Brain microvascular endothelial cell (primary cell): ENCODE results near the gene NXN.
"Not testable (repeated sequence)": the region's sequence is repeated elsewhere in the genome, so short reads cannot be mapped to it uniquely, and the experiment has no call there.

Source experiments
- DNase-seq: peaks from one replicate; pipeline ENCODE4 v3.0.0-alpha.2; 2020
- H3K27ac ChIP-seq: fragments of 250-450 bp; sonication (Bioruptor Pico); 2 replicates; pipeline ENCODE4 v1.5.1; 2020; ENCODE audit warnings: mild to moderate bottlenecking, moderate library complexity
- H3K27me3 ChIP-seq: fragments of 250-450 bp; sonication (Bioruptor Pico); replicated peaks from 2 replicates; pipeline ENCODE4 v1.5.1; 2020; ENCODE audit warnings: mild to moderate bottlenecking
- H3K36me3 ChIP-seq: fragments of 250-450 bp; sonication (Bioruptor Pico); replicated peaks from 2 replicates; pipeline ENCODE4 v1.5.1; 2020; ENCODE audit warnings: mild to moderate bottlenecking
- H3K4me3 ChIP-seq: 2 replicates; pipeline ENCODE4 v1.5.1; 2011; ENCODE audit warnings: low read depth, mild to moderate bottlenecking, control low read depth, low read length, moderate library complexity
- in situ Hi-C: cut with HindIII; loops from 2 replicates; pipeline ENCODE4 v1.10.0; 2017; ENCODE audit warnings: low sequenced_read_pairs, low pct_ligation_motif_present
- TF ChIP-seq, protein P1 (sequence below): IDR thresholded peaks from 2 replicates; pipeline ENCODE4 v1.5.1; 2011; ENCODE audit warnings: low read depth, mild to moderate bottlenecking, moderate library complexity, low read length, control low read depth, inconsistent platforms; ENCODE audit errors: missing control alignments

The NXN gene

DNA sequence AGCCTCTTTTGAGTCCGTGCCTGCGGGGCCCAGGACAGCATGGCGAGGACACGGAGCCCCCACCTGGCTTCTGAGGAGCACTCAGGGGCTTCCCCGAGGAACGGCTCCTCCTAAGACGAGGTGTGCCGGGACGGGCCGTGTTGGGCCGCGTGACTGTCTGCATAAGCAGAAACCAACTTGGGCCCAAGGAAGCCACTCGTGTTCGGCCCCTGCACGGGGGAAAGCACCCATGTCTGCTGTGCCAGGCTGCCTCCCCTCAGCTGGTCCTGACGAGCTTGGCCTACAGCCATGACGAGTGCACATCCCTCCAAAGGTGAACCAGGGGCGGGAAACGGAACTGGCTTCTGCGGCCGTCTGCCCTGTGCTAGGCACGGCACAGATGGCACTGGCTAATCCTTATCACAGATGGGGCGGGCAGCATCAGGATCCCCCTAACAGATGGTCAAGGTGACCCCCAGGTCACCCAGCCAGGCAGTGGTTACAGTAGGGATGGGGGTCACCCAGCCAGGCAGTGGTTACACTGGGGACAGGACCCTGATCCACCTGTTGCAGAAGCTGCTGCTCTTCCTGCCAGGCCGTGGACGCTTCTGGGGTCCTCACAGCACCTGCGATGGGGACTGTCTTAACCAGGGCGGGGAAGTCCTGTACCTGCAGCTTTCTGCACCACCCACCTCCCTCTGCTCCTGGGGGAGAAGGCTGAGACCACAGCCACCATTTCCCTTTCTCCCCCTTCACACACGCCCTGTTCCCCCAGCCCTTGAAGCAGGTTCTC, 171.9 kb downstream of the NXN start:
- Histone ChIP-seq H3K4me3 (no peak overlapping the region), H3K27me3 (no peaks in the 10 kb centered on the region), H3K27ac (no peak overlapping the region), H3K36me3 (no peaks in the 10 kb centered on the region)
- DNase-seq = no peak
- in situ Hi-C loops = no loop called here
- TF ChIP-seq, protein P1, sequence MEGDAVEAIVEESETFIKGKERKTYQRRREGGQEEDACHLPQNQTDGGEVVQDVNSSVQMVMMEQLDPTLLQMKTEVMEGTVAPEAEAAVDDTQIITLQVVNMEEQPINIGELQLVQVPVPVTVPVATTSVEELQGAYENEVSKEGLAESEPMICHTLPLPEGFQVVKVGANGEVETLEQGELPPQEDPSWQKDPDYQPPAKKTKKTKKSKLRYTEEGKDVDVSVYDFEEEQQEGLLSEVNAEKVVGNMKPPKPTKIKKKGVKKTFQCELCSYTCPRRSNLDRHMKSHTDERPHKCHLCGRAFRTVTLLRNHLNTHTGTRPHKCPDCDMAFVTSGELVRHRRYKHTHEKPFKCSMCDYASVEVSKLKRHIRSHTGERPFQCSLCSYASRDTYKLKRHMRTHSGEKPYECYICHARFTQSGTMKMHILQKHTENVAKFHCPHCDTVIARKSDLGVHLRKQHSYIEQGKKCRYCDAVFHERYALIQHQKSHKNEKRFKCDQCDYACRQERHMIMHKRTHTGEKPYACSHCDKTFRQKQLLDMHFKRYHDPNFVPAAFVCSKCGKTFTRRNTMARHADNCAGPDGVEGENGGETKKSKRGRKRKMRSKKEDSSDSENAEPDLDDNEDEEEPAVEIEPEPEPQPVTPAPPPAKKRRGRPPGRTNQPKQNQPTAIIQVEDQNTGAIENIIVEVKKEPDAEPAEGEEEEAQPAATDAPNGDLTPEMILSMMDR = no peak

DNA sequence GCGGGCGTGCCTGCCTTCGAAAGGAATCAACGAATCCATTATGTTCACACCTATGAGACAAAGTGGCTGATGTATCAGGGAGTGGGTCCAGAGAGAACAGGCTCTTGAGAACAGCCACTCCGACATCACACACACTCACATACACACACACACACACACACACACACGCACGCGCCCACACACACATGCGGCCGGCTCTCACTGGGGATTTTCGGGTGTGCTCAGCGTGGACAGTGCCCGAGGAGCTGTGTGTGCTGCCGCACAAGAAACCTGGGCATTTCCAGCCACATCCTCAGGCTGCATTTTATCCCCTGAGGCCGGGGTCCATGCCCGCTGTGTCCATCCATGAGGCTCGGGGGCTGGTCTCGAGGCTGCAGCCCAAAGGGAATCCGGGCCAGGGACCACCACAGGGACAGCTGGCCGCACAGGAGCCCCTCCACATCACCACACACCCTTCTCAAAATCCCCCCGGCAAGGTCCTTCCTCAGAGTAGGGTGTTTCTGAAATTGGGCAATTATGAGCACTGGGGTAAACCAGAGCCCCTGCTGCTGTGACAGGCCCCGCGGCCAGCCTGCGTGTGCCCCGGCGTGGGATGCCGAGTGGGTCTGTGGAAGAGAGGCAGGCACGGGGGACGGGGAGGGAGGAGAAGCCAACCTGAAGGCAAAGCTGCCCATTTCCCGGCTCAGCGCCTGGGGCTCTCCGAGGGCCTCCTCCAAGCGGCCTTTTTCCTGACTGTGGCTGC, 172.6 kb downstream of the NXN start:
- in situ Hi-C loops = no loop called here
- H3K36me3 ChIP-seq = no peaks in the 10 kb centered on the region
- TF ChIP-seq, protein P1 = no peak
- no peak overlapping the region for H3K4me3 ChIP-seq
- no peaks in the 10 kb centered on the region for H3K27me3 ChIP-seq
- DNase-seq = no peak
- H3K27ac ChIP-seq = no peak overlapping the region

- H3K36me3 ChIP-seq = no peaks in the 10 kb centered on the region
- in situ Hi-C loops = no loop called here
- no peak for DNase-seq
Observed at GRCh38 chr17:806346-806745, 173.2 kb downstream of the NXN start.

DNA sequence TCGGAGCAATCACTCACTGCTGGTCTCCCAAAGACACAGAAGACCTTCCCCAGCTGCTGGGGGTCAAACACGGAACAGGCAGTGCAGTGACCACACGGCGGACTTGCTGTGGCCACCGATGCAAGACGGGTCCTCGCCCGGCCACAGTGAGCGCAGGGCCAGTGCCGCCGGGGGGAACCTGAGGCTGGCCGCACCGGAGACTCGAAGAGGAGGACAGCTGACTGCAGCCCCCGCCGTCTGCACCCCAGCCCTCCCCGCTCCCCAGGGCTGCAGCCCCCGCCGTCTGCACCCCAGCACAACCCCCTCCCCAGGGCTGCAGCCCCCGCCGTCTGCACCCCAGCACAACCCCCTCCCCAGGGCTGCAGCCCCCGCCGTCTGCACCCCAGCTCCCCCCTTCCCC, 173.7 kb downstream of the NXN start:
- H3K27ac ChIP-seq, in situ Hi-C loops: not testable (repeated sequence)

More at GRCh38 chr17:806346-806745, 173.2 kb downstream of the NXN start:
- Histone ChIP-seq H3K27me3 (no peaks in the 10 kb centered on the region), H3K4me3 (no peak overlapping the region), H3K27ac (no peak overlapping the region)
- TF ChIP-seq, protein P1 = no peak

DNA sequence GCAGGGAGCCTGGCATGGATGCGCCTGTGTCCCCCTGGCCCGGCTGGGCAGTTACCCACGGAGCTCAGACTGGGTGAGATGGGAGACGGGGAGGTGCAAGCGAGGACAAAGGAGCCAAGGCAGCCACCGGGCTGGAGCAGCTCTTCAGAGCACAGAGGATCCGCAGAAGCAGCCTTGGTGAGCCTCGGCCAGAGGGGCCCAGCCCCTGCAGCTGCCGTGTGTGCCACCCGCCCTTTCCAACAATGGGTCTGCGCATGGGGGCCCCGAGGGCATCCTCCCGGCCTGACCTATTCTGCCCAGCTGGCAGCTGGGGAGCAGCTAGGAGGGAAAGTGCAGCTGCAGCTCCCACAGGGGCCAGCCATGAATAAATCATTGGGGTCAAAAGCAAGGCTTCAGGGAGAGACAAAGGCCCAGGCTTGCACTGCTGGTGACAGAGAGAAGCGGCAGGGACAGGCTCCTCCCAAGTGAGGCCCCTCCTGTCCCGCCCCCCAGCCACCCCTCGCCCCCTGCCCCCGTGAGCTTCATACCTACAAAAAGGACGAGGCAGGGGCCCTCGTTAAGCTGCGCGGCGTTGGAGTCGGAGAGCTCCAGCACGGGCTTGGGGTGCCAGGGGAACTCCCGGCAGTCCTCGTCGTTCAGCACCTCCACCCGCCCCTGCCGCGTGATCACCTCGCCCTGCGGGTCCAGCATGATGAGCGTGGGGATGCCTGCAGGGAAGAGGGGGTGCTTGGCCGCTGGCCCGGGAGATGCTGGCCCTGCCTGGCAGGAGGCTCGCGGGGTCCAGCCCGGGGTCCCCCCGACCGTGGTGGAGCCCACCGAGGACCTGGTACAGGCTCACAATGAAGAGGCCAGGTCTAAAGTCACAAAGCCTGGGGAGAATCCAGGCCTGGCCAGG, 174.8 kb downstream of the NXN start:
- Histone ChIP-seq H3K27me3 (no peaks in the 10 kb centered on the region), H3K27ac (no peak overlapping the region), H3K4me3 (no peak overlapping the region), H3K36me3 (no peaks in the 10 kb centered on the region)
- in situ Hi-C loops = no loop called here
- no peak for DNase-seq
- TF ChIP-seq, protein P1 = no peak

More for the DNA sequence above, 173.7 kb downstream of the NXN start:
- H3K4me3 ChIP-seq, H3K36me3 ChIP-seq, H3K27me3 ChIP-seq, DNase-seq: not testable (repeated sequence)
